PC-9 (cell line): ENCODE data around the gene SLC35E3. TPM values are rescaled to one million over a fixed set of nuclear protein-coding genes. Genes with fewer than 3 reads are reported as not detected.

ENCODE experiments used
- BruUV-seq: library from RNA; stranded (reverse); fragments of 400-500 nt; replicated peaks from 2 replicates; lab custom pipeline; 2021; lab: Mats Ljungman, UMichigan
- CTCF ChIA-PET: fragments of 300-600 bp; sonication (Branson Sonifier 250); formaldehyde crosslinking; loops from one replicate; lab custom pipeline; 2022; ENCODE audit warnings: antibody characterized with exemption; lab: Charles Lee
- POLR2A ChIA-PET: fragments of 300-600 bp; sonication (Branson Sonifier 250); formaldehyde crosslinking; loops from one replicate; lab custom pipeline; 2022; ENCODE audit warnings: antibody characterized with exemption; ENCODE audit not compliant: unreplicated experiment; lab: Charles Lee
- DNase-seq, 2 experiments: peaks; one replicate each; pipeline versions ENCODE4 v3.0.0 to v3.0.0-alpha.2; 2015 to 2022; ENCODE audit warnings: mixed read lengths in 1 of 2
- H2AFZ ChIP-seq: fragments of 200-600 bp; sonication (generic); 2 replicates; pipeline ENCODE4 v1.8.1; 2017; ENCODE audit warnings: antibody characterized with exemption
- H3F3A ChIP-seq: fragments of 200-600 bp; sonication (generic); 2 replicates; pipeline ENCODE4 v1.8.1; 2017; ENCODE audit warnings: antibody characterized with exemption, mild to moderate bottlenecking, low read depth; ENCODE audit not compliant: insufficient read depth
- H3K27ac ChIP-seq: fragments of 200-600 bp; sonication (generic); 2 replicates; pipeline ENCODE4 v1.6.1; 2016; ENCODE audit warnings: mixed run types
- H3K27me3 ChIP-seq: fragments of 200-600 bp; sonication (generic); 2 replicates; pipeline ENCODE4 v1.6.1; 2016; ENCODE audit warnings: low read depth, mixed run types; ENCODE audit not compliant: insufficient read depth
- H3K36me3 ChIP-seq: fragments of 200-600 bp; sonication (generic); 2 replicates; pipeline ENCODE4 v1.6.1; 2016; ENCODE audit warnings: low read depth, mixed run types
- H3K4me1 ChIP-seq: fragments of 200-600 bp; sonication (generic); replicated peaks from 2 replicates; pipeline ENCODE4 v1.6.1; 2016; ENCODE audit warnings: mixed run types; ENCODE audit not compliant: insufficient read depth
- H3K4me2 ChIP-seq: fragments of 200-600 bp; sonication (generic); 2 replicates; pipeline ENCODE4 v1.6.1; 2017; ENCODE audit warnings: mixed run types
- H3K4me3 ChIP-seq: fragments of 200-600 bp; sonication (generic); 2 replicates; pipeline ENCODE4 v1.6.1; 2016; ENCODE audit warnings: mixed run types
- H3K79me2 ChIP-seq: fragments of 200-600 bp; sonication (generic); 2 replicates; pipeline ENCODE4 v1.6.1; 2017; ENCODE audit warnings: low read depth, mixed run types
- H3K9me2 ChIP-seq: fragments of 200-600 bp; sonication (generic); 2 replicates; pipeline ENCODE4 v1.8.1; 2017; ENCODE audit warnings: mild to moderate bottlenecking; ENCODE audit not compliant: insufficient read depth
- H3K9me3 ChIP-seq: fragments of 200-600 bp; sonication (generic); 2 replicates; pipeline ENCODE4 v1.8.1; 2016; ENCODE audit warnings: low read depth; ENCODE audit not compliant: insufficient read depth
- H4K20me1 ChIP-seq: fragments of 200-600 bp; sonication (generic); 2 replicates; pipeline ENCODE4 v1.8.1; 2017; ENCODE audit not compliant: insufficient read depth
- CTCF ChIP-seq: fragments of 200-600 bp; sonication (generic); conservative IDR thresholded peaks from 2 replicates; pipeline ENCODE4 v1.6.1; 2017; ENCODE audit warnings: mixed run types, antibody characterized with exemption, mild to moderate bottlenecking, moderate library complexity
- EZH2 ChIP-seq: fragments of 200-600 bp; sonication (generic); IDR thresholded peaks from 2 replicates; pipeline ENCODE4 v1.8.0; 2017; ENCODE audit warnings: antibody characterized with exemption, low read depth
- intact Hi-C: fragments of 100-400 bp; cut with micrococcal nuclease; formaldehyde crosslinking; loops from one replicate; pipeline ENCODE4 v1.10.0; 2022; ENCODE audit not compliant: unreplicated experiment
- total RNA-seq: library from RNA; stranded (reverse); gene quantifications from 2 replicates; pipeline ENCODE4 v1.2.3, GENCODE V29; 2021

Gene SLC35E3
- total RNA-seq, 1 experiment from 2014 or later = 10.7 TPM

- Histone ChIP-seq H3K4me1 (no peaks in the 10 kb centered on the region), H2AFZ (no peak overlapping the region), H3K27ac (no peak overlapping the region), H4K20me1 (no peaks in the 10 kb centered on the region), H3K79me2 (no peaks in the 10 kb centered on the region), H3F3A (no peaks in the 10 kb centered on the region), H3K9me3 (no peaks in the 10 kb centered on the region), H3K36me3 (no peaks in the 10 kb centered on the region), H3K4me3 (no peak overlapping the region), H3K9me2 (no peaks in the 10 kb centered on the region), H3K27me3 (no peaks in the 10 kb centered on the region), H3K4me2 (no peak overlapping the region)
- intact Hi-C loops = no loop called here
- DNase-seq = no peak
- ChIA-PET POLR2A (no interaction called here), CTCF (no interaction called here)
- TF ChIP-seq EZH2 = no peak
- no peak for TF ChIP-seq CTCF
- BruUV-seq = no TSS peak
Measured at GRCh38 chr12:68766646-68767045, 20.7 kb downstream of the SLC35E3 start.

GRCh38 chr12:68767191-68767590, 21.2 kb downstream of the SLC35E3 start:
- Histone ChIP-seq H3K9me2 (no peaks in the 10 kb centered on the region), H3K9me3 (no peaks in the 10 kb centered on the region), H3K36me3 (no peaks in the 10 kb centered on the region), H3K4me3 (no peak overlapping the region), H3K4me1 (no peaks in the 10 kb centered on the region), H3K27ac (no peak overlapping the region), H2AFZ (no peak overlapping the region), H3K4me2 (no peak overlapping the region), H3K79me2 (no peaks in the 10 kb centered on the region), H4K20me1 (no peaks in the 10 kb centered on the region), H3F3A (no peaks in the 10 kb centered on the region), H3K27me3 (no peaks in the 10 kb centered on the region)
- CTCF ChIA-PET = interaction anchor here (0.5 kb wide), 1 partner anchor 1411 kb away, joined by 7 read pairs; no protein-coding TSS in a partner anchor
- BruUV-seq = no TSS peak
- TF ChIP-seq EZH2 (no peak), CTCF (no peak)
- POLR2A ChIA-PET = no interaction called here
- no peak for DNase-seq
- intact Hi-C loops = no loop called here

- H3K27ac ChIP-seq = no peak overlapping the region
- no peaks in the 10 kb centered on the region for H3F3A ChIP-seq
- no peak overlapping the region for H3K4me2 ChIP-seq
- H2AFZ ChIP-seq = no peak overlapping the region
- H3K27me3 ChIP-seq = no peaks in the 10 kb centered on the region
- intact Hi-C loops = no loop called here
- H3K79me2 ChIP-seq = no peaks in the 10 kb centered on the region
- no peak for TF ChIP-seq CTCF
- no peak for TF ChIP-seq EZH2
- ChIA-PET POLR2A (no interaction called here), CTCF (no interaction called here)
- H3K4me3 ChIP-seq = no peak overlapping the region
- no peaks in the 10 kb centered on the region for H3K4me1 ChIP-seq
- no peak for DNase-seq
- no TSS peak for BruUV-seq
- no peaks in the 10 kb centered on the region for H3K9me2 ChIP-seq
- no peaks in the 10 kb centered on the region for H3K36me3 ChIP-seq
- no peaks in the 10 kb centered on the region for H3K9me3 ChIP-seq
- no peaks in the 10 kb centered on the region for H4K20me1 ChIP-seq
Measured at GRCh38 chr12:68768431-68768939, 22.5 kb downstream of the SLC35E3 start.
